Stimulated activated CD4-positive, alpha-beta T cell treated with anti-CD3 and anti-CD28 coated beads, TNF-alpha, amount 100 ng/mL, for 4 hours (primary cell): ENCODE results near the gene PLAGL2.

ENCODE experiments used
- DNase-seq, 3 experiments: peaks; one replicate each; pipeline ENCODE4 v3.0.0-alpha.2; 2020; ENCODE audit warnings: low read depth in 3 of 3

The PLAGL2 gene

DNA sequence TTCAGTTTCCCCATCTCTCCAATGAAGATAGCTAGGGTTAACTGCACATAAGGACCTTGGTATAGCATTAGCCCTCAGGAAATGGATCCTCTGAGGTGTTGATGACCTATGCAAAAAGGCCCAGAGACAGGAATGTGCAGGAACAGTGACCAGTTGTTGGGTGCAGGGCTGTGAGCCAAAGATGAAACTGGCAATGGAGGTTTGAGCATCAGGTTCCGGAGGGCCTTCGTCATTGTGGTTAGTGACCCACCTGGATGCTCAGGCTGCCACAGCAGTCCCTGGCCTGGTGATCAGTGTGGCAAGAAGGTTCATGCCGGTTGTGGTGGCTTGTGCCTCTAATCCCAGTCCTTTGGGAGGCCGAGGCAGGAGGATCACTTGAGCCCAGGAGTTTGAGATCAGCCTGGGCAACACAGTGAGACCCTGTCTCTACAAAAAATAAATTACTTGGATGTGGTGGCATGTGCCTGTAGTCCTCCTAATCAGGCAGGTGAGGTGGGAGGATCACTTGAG is 54.3 kb downstream of the PLAGL2 start:
- DNase-seq = no peak

DNA sequence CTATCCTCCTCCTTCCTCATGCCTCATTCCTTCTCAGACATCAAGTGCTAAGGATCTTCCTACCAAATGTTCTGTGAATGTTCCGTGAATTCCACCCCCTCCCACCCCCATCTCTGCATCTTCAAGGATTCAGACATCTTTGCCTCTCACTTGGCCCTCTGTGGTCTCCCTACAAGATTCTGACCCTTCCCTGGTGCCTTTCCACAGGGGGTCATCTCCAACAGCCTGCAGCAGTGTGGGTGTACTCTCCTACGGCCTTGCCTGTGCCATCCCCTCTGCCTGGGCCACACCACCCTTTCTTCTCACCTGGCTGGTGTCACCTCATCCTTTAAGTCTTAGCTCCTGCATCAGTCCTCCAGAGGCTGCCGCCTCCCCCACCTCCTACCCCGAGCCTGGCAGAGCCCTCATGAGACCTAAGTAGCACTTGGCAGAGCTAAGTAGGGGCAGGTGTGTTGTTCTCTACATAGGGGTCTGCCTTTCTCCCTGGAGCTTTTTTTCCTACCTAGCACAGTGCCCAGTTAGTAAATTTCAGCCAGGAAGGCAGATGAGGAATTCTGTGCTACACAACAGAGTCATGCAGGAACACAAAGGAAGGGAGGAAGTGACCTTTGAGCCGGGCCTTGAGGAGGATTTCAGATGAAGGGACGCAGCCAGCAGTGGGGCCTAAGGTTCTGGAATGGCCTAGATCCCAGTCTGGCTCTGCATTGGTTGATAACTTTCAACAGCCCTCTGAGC is 55.0 kb downstream of the PLAGL2 start:
- DNase-seq = no peak

DNA sequence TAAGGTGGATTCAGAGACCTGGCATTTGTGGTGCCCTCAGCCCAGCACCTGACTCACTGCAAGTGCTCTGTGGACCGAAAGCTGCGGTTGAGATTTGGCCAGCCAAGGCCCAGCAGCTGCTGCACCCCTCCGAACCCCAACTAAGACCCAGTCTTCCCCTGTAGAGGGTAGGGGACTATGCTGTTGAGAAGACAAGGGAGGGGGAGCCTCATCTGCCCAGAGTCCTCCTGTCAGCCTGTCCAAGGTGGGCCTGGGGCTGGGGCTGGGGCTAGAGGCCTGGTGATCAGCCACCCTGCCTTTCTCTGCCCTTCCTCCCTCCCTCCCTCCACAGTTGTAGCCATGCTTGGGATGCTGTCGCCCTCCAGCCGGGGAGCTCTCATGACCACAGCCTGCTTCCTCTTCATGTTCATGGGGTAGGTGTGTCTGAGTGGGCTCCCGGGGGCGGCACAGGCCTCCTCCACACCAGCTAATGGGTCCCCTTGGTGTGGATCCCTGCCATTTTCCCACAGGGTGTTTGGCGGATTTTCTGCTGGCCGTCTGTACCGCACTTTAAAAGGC is 57.2 kb downstream of the PLAGL2 start:
- no peak for DNase-seq

DNA sequence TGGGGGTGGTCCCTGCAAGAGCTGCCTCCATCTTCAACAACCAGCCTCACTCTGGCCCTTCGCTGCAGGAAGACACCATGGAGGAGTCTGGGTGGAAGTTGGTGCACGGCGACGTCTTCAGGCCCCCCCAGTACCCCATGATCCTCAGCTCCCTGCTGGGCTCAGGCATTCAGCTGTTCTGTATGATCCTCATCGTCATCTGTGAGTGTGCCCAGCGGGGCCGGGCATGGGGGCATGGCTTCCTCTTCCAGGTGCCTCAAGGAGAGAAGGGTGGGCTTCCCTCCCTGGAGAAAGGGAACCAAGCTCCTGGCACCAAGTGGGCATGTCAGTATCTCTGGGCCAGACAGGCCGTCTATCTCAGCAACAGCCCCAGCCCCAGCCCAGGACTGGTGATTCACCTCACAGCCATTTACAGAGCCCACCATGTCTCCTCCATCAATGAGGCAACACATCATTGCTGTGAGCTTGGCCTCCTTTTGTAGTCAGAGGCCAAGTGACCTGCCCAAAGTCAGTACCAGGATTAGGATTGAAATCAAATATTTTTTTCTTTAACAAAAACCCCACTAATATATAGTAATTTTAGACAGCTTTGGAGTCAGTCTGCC is 57.9 kb downstream of the PLAGL2 start:
- DNase-seq = no peak

DNA sequence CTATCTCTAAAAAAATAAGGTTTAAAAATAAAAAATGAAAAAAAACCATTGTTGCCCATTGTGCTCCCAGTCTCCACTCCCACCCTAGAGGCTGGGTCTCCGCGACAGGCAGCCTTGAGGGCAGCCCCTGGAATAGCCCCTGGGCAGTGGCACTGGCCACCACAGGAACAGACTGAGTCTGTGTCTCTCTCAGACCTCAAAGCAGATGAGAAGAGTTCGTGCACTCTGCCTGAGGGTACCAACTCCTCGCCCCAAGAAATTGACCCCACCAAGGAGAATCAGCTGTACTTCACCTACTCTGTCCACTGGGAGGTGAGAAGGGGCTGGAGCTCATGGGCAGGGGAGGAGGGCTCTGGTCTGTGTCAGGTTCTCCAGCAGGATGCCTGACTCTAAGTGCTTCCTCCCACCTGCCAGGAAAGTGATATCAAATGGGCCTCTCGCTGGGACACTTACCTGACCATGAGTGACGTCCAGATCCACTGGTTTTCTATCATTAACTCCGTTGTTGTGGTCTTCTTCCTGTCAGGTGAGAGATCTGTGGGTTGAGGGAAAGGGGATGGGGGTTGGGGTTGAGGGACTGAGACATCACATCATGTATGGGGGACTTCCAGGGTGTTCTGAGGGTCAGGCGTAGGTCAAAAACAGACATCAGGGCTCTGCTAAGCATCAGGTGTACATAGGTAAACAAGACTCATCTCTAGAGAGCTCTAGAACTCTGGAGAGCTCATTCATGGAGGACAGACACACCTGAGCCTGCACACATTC is 62.5 kb downstream of the PLAGL2 start:
- no peak for DNase-seq

DNA sequence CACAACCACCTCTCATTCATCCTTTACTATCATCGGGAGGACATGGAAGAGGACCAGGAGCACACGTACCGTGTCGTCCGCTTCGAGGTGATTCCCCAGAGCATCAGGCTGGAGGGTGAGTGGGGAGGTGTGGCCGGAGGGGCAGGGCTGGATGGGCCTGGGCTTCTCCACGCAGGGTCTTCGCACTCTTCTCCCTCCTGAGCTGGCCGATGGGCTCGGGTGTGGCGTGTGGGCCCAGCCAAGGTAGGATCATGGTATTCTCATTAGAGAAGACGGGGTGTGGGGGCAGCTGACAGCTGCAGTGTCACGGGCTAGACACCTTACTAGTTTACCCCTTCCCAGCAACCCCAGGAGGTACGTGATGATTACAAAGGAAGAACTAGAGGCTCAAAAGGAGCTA is 64.6 kb downstream of the PLAGL2 start:
- no peak for DNase-seq
